ENCODE data around the gene VAPB.
A peak's percentile ranks its signal among the peaks of the same experiment; 100 is the strongest.

Gene VAPB

DNA sequence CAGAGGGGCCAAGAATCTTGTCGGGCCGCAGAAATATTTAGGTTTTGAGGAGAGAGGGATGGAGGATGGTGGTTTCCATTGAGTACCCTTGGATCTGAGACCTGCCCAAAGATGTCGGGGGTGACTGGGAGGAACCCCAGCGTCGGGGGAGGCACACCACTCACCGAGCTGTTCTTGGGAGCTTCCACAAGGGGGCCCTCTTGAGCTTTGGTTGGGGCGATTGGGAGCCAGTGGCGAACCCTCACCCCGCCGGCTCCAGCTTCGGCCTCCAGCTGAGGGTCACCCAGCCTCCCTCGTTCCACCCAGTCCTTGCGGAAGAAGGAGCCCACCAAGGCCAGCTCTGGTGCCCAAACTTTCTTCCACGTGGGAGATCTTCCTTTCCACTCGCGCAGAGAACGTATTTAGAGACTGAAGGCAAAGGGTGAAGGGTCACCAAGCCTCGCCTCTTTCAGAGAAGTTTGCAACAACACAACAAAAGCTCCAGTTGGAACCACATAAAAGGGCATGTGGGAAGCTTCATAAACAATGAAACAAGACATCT lies 92.5 kb downstream of the VAPB start:
- TF ChIP-seq EZH2phosphoT487 (IDR thresholded peaks at IDR 0.05; ENCODE audit: low read depth), result no peak
- TF ChIP-seq, protein P1, sequence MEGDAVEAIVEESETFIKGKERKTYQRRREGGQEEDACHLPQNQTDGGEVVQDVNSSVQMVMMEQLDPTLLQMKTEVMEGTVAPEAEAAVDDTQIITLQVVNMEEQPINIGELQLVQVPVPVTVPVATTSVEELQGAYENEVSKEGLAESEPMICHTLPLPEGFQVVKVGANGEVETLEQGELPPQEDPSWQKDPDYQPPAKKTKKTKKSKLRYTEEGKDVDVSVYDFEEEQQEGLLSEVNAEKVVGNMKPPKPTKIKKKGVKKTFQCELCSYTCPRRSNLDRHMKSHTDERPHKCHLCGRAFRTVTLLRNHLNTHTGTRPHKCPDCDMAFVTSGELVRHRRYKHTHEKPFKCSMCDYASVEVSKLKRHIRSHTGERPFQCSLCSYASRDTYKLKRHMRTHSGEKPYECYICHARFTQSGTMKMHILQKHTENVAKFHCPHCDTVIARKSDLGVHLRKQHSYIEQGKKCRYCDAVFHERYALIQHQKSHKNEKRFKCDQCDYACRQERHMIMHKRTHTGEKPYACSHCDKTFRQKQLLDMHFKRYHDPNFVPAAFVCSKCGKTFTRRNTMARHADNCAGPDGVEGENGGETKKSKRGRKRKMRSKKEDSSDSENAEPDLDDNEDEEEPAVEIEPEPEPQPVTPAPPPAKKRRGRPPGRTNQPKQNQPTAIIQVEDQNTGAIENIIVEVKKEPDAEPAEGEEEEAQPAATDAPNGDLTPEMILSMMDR (IDR thresholded peaks at IDR 0.05; ENCODE audit: low read depth, low read length), result peak; percentile 59
- Histone ChIP-seq H4K20me1 (ENCODE audit: insufficient read depth, low read length) (0 out of 2 replicates have a peak, but pooled peaks cover 2% of the 10 kb centered on the region), H3K36me3 (replicated peaks; ENCODE audit: low read depth, low read length) (peaks cover 2% of the 10 kb centered on the region), H3K9me3 (ENCODE audit: insufficient read depth, low read length) (peaks cover 12% of the 10 kb centered on the region), H3K79me2 (ENCODE audit: low read length) (no peaks in the 10 kb centered on the region), H3K27ac (ENCODE audit: low read length) (no peak overlapping the region), H3K27me3 (ENCODE audit: low read depth, low read length) (no peaks in the 10 kb centered on the region), H3K4me1 (ENCODE audit: low read length) (no peaks in the 10 kb centered on the region), H3K4me3 (ENCODE audit: low read length) (no peak overlapping the region), H2AFZ (ENCODE audit: low read depth, low read length) (no peak overlapping the region), H3K9ac (ENCODE audit: low read length) (no peak overlapping the region), H3K4me2 (ENCODE audit: low read length) (no peak overlapping the region)

DNA sequence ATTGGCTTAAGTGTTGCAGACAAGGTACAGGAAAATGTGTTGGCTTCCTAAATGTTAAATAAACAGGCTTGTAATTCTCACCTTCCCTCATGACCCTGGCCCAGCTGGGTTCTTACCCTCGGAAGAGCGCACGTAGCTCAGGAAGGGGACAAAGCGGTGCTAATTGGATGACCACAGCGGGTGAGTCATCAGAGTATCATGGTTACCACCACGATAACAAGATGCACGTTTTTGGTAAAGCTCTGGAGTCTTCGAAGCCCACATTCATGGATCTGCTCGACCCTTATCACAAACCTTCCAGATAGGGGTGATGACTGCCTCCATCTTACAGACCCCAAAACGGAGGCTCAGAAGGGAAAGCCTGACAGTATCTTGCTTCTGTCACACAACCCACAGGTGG lies 93.4 kb downstream of the VAPB start:
- no peak overlapping the region for H3K4me2 ChIP-seq (ENCODE audit: low read length)
- no peak overlapping the region for H3K4me3 ChIP-seq (ENCODE audit: low read length)
- H3K4me1 ChIP-seq (ENCODE audit: low read length), result no peaks in the 10 kb centered on the region
- H2AFZ ChIP-seq (ENCODE audit: low read depth, low read length), result no peak overlapping the region
- H3K36me3 ChIP-seq (replicated peaks; ENCODE audit: low read depth, low read length), result peaks cover 2% of the 10 kb centered on the region
- H3K27ac ChIP-seq (ENCODE audit: low read length), result no peak overlapping the region
- no peaks in the 10 kb centered on the region for H3K27me3 ChIP-seq (ENCODE audit: low read depth, low read length)
- H4K20me1 ChIP-seq (ENCODE audit: insufficient read depth, low read length), result no peaks in the 10 kb centered on the region
- H3K9ac ChIP-seq (ENCODE audit: low read length), result no peak overlapping the region
- H3K9me3 ChIP-seq (ENCODE audit: insufficient read depth, low read length), result peaks cover 13% of the 10 kb centered on the region
- TF ChIP-seq EZH2phosphoT487 (IDR thresholded peaks at IDR 0.05; ENCODE audit: low read depth), result no peak
- TF ChIP-seq, protein P1 (IDR thresholded peaks at IDR 0.05; ENCODE audit: low read depth, low read length), result no peak
- H3K79me2 ChIP-seq (ENCODE audit: low read length), result no peaks in the 10 kb centered on the region

DNA sequence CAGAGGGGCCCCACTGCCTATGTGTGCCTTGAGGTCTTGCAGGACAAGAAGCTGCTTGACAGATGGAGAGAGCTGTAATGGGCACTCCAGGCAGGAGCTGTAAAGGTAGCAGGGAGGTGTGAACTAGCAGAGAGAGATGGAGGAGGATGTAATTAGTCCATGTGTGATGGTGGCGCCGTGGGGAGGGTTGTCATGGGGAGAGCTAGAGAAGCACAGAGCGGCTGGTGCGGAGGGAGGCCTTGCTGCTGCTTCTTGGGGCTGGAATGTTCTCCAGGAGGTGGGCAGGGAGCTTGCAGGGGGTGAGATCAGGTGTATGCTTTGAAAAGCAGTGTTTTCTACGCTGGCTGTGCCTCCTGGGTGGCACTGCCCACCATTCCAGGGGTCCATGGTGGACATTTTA lies 94.0 kb downstream of the VAPB start:
- TF ChIP-seq, protein P1 (IDR thresholded peaks at IDR 0.05; ENCODE audit: low read depth, low read length), result no peak
- TF ChIP-seq EZH2phosphoT487 (IDR thresholded peaks at IDR 0.05; ENCODE audit: low read depth), result no peak
- H3K4me1 ChIP-seq (ENCODE audit: low read length), result no peaks in the 10 kb centered on the region
- no peaks in the 10 kb centered on the region for H3K79me2 ChIP-seq (ENCODE audit: low read length)
- no peak overlapping the region for H3K4me3 ChIP-seq (ENCODE audit: low read length)
- no peak overlapping the region for H3K4me2 ChIP-seq (ENCODE audit: low read length)
- peaks cover 20% of the 10 kb centered on the region for H3K9me3 ChIP-seq (ENCODE audit: insufficient read depth, low read length)
- no peaks in the 10 kb centered on the region for H3K27me3 ChIP-seq (ENCODE audit: low read depth, low read length)
- H3K27ac ChIP-seq (ENCODE audit: low read length), result no peak overlapping the region
- H2AFZ ChIP-seq (ENCODE audit: low read depth, low read length), result no peak overlapping the region
- peaks cover 2% of the 10 kb centered on the region for H3K36me3 ChIP-seq (replicated peaks; ENCODE audit: low read depth, low read length)
- H4K20me1 ChIP-seq (ENCODE audit: insufficient read depth, low read length), result no peaks in the 10 kb centered on the region
- H3K9ac ChIP-seq (ENCODE audit: low read length), result no peak overlapping the region

DNA sequence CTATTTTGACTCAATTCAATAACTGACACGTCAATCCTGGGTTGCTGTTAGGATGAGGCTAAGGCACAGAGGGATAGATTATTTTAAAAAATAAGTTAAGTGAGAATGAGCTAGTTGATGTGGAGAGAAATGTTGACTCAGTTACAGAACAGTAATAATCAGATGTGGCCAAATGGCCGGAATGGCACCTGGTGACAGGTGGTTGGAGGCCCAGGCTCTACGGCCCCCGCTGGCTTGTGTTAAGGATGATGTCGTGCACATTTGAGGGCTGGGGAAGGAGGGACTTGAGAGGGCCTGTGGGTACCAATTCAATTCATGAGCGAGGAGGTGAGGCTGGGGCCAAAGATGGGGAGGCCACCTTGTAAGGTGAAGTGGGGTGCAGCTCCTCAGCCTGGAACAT lies 94.4 kb downstream of the VAPB start:
- Histone ChIP-seq H4K20me1 (ENCODE audit: insufficient read depth, low read length) (no peaks in the 10 kb centered on the region), H3K9me3 (ENCODE audit: insufficient read depth, low read length) (peaks cover 21% of the 10 kb centered on the region), H3K27me3 (ENCODE audit: low read depth, low read length) (no peaks in the 10 kb centered on the region), H3K79me2 (ENCODE audit: low read length) (no peaks in the 10 kb centered on the region), H2AFZ (ENCODE audit: low read depth, low read length) (no peak overlapping the region), H3K9ac (ENCODE audit: low read length) (no peak overlapping the region), H3K36me3 (replicated peaks; ENCODE audit: low read depth, low read length) (peaks cover 2% of the 10 kb centered on the region), H3K27ac (ENCODE audit: low read length) (no peak overlapping the region), H3K4me1 (ENCODE audit: low read length) (no peaks in the 10 kb centered on the region), H3K4me3 (ENCODE audit: low read length) (no peak overlapping the region), H3K4me2 (ENCODE audit: low read length) (no peak overlapping the region)
- TF ChIP-seq, protein P1 (IDR thresholded peaks at IDR 0.05; ENCODE audit: low read depth, low read length), result no peak
- TF ChIP-seq EZH2phosphoT487 (IDR thresholded peaks at IDR 0.05; ENCODE audit: low read depth), result no peak

Data from OCI-LY3 (cell line).